Epithelial cell of proximal tubule (primary cell): Measurements from ENCODE around the gene HMCES. TPM values are rescaled to one million over a fixed set of nuclear protein-coding genes. Genes with fewer than 3 reads are reported as not detected.

Source experiments
- DNase-seq: peaks from one replicate; pipeline ENCODE4 v3.0.0-alpha.2; 2011; ENCODE audit warnings: low read depth
- H3K4me3 ChIP-seq: 2 replicates; pipeline ENCODE4 v1.5.1; 2011; ENCODE audit warnings: low read depth, mild to moderate bottlenecking, low read length
- total RNA-seq: library from RNA; depleted of rRNA; stranded (reverse); fragments of >200 nt; gene quantifications from 2 replicates; pipeline ENCODE4 v1.2.3, GENCODE V29; 2015
- TF ChIP-seq, protein P1 (sequence below): conservative IDR thresholded peaks from 2 replicates; pipeline ENCODE4 v1.5.1; 2012; ENCODE audit warnings: low read depth, mild to moderate bottlenecking, low read length

Gene HMCES
- total RNA-seq, 1 donor from 2014 or later: 40.3 TPM

DNA sequence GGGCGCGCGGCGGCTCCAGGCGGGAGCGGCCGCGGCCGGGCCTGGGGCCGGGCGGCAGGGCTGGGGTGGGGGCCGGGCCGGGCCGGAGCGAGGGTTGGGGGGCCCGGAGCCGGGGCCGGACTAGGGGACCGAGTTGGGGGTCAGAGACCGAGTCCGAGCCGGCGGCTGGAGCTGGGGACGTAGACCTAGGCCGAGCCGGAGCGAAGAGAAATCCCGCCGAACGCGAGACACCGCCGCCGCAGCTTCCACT is 37.3 kb downstream of the HMCES start:
- TF ChIP-seq, protein P1, sequence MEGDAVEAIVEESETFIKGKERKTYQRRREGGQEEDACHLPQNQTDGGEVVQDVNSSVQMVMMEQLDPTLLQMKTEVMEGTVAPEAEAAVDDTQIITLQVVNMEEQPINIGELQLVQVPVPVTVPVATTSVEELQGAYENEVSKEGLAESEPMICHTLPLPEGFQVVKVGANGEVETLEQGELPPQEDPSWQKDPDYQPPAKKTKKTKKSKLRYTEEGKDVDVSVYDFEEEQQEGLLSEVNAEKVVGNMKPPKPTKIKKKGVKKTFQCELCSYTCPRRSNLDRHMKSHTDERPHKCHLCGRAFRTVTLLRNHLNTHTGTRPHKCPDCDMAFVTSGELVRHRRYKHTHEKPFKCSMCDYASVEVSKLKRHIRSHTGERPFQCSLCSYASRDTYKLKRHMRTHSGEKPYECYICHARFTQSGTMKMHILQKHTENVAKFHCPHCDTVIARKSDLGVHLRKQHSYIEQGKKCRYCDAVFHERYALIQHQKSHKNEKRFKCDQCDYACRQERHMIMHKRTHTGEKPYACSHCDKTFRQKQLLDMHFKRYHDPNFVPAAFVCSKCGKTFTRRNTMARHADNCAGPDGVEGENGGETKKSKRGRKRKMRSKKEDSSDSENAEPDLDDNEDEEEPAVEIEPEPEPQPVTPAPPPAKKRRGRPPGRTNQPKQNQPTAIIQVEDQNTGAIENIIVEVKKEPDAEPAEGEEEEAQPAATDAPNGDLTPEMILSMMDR: no peak
- DNase-seq: no peak
- peak overlapping the region; percentile 85 for H3K4me3 ChIP-seq

DNA sequence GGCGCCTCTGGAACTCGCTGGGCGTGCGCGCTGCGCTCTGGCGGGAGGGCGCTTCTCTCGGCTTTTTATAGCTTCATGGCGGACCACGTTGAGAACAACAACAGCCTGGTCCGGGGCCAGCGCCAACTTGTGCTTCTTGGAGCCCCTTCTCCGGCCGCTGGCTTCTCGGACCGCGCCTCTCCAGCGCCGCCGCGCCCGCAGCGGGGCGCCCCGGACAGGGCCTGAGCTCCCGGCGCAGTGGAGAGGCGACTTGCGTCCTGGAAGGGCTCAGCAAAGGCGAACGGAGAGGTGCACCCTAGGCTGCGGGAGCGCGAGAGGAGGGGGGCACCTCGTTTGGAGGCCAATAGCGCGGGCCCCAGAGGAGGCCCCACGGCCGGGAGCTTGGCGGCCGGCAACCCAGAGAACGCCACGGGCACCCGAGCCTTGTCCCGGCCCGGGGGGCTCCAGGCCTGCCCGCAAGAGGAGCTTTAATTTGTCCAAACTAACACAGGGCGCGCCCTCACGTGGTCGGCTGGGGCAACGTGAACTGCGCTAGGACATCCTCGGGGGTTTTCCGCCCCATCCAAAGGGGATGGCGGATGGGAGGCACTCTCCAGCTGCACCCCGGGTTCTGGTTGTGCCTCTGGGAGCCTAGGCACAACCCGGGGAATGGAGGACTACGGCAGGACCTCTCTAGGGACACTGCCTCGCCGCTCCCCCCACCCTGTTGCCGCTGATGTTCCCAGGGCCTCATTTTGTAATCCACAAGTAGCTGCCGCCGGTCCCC is 37.8 kb downstream of the HMCES start:
- H3K4me3 ChIP-seq: peak overlapping the region; percentile 85
- DNase-seq: peak; percentile 26
- TF ChIP-seq, protein P1: peak; percentile 43

DNA sequence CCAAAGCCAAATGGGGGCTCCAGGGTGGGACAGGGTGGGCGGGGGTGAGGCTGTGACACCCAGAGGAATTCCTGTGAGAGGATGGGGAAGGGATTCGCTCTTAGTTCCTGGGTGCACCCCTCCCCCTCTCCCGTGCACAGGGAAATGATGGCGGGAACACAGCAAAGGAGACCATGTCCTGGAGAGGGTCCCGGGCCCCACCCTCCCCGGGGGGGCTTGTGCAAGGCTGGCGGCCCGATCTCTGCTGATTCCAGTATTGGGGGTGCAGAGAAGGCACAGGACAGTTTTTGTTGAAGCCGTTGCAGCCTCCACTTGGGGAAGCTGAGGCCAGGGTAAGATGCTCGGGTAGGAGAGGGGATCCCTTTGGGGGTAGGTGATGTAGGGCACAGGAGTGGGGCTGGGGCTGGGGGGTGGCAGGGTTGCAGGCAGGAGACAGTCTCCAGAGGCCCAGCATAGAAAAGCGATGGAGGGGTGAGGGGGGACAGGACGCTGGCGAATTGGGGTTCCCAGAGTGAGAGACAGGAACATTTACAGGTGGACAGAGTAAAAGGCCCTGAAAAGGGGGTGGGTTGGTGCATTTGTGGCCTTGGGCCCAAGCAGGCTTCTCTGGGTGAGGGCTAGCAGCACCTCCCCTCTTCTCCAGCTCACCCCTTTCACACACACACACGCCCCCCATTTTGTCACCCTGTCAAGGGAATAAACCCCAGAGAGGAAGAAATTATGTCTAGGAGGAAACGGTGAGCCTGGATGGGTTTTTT is 38.5 kb downstream of the HMCES start:
- no peak for DNase-seq
- H3K4me3 ChIP-seq: peak overlapping the region; percentile 85
- TF ChIP-seq, protein P1: no peak

DNA sequence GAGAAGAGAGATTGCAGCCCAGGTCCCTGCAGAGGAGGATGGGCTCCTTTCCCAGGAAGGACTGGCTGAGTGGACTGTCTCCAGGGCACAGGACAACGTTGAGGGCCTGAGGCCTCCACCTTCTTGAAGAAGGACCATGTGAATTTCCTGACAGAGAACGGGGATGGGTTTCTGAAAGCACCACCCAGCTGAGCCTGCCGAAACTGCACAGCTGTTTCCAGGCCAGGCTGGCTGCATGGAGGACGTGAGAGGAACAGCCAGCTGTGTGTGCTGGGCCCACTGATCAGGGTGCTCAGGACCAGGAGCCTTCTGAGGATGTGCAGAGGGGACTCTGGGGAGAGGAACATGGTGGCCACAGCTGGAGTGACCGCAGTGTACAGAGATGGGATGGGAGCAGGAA is 39.2 kb downstream of the HMCES start:
- DNase-seq: no peak
- TF ChIP-seq, protein P1: no peak
- H3K4me3 ChIP-seq: no peak overlapping the region

DNA sequence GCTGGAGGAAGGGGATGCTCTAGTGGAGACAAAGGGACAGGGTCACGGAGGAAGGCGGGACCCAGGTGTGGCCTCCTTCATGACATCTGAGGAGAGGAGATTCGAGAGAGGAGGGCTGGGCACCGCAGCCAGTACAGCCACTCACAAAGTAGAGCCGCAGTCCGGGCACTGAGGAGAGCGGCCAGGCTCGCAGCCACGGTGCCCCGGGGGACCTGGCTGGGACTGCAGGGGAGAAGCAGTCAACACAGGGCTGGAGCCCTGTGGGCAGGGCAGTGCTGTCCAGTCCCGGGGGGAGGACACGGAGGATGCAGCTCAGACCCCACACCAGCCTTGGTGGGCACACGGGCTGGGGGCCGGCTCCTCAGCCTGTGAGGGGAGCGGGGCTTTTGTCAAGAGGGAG is 40.3 kb downstream of the HMCES start:
- no peak overlapping the region for H3K4me3 ChIP-seq
- no peak for DNase-seq
- TF ChIP-seq, protein P1: no peak

DNA sequence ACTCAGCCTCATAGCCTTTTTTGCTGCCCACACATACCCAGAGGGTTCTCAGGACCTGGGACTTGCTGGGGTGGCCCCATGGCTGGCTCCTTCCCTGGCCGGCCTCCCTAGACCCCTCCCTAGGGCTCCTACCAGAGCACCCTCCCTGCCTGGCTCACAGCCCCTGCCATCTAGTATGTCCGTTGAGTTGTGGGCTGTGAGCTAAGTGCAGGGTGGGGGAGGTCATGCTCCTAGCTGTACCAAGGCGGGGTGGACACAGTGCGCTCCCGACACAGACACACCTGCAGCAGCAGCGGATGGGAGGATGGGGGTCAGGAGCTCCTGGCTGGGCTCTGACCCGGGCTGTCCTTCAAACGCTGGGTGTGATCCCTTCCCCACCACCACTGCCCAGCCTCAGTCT is 41.6 kb downstream of the HMCES start:
- no peak overlapping the region for H3K4me3 ChIP-seq
- TF ChIP-seq, protein P1: no peak
- no peak for DNase-seq
